HEK293T (cell line): ENCODE results near the gene STK39.

Experiments
- BHLHE40 ChIP-seq: fragments of 450-650 bp; IDR thresholded peaks from 2 replicates; pipeline ENCODE4 v1.6.1; 2016; ENCODE audit warnings: mild to moderate bottlenecking, moderate library complexity, borderline replicate concordance
- FOXM1 ChIP-seq: fragments of 450-650 bp; IDR thresholded peaks from 2 replicates; pipeline ENCODE4 v1.6.1; 2017; ENCODE audit warnings: mild to moderate bottlenecking, borderline replicate concordance
- SUZ12 ChIP-seq: fragments of 450-650 bp; IDR thresholded peaks from 2 replicates; pipeline ENCODE4 v1.6.1; 2016; ENCODE audit warnings: mild to moderate bottlenecking

- TF ChIP-seq SUZ12 (no peak), BHLHE40 (no peak), FOXM1 (no peak)
Measured at GRCh38 chr2:168096158-168096557, 151.2 kb downstream of the STK39 start.
